Astrocyte (in vitro differentiated cells and primary cell): Measurements from ENCODE around the gene PACS2. TPM values are rescaled to one million over a fixed set of nuclear protein-coding genes. Genes with fewer than 3 reads are reported as not detected.

Experiments used
- DNase-seq: peaks from one replicate; pipeline ENCODE4 v3.0.0-alpha.2; 2010; ENCODE audit warnings: low read depth
- FAIRE-seq: peaks from 2 replicates; lab custom pipeline; 2011; peaks lifted over from hg19 to GRCh38; lab: Jason Lieb, UNC
- H2AFZ ChIP-seq: 2 replicates; pipeline ENCODE4 v1.6.0; 2012; ENCODE audit warnings: low read depth, low read length, inconsistent platforms
- H3K27ac ChIP-seq: 2 replicates; pipeline ENCODE4 v1.5.1; 2011; ENCODE audit warnings: low read depth, low read length, inconsistent platforms
- H3K27me3 ChIP-seq: 2 replicates; pipeline ENCODE4 v1.6.0; 2011; ENCODE audit warnings: low read length, inconsistent platforms; ENCODE audit not compliant: insufficient read depth
- H3K36me3 ChIP-seq: 2 replicates; pipeline ENCODE4 v1.5.1; 2011; ENCODE audit warnings: low read length, inconsistent platforms; ENCODE audit not compliant: insufficient read depth
- H3K4me1 ChIP-seq: 2 replicates; pipeline ENCODE4 v1.5.1; 2011; ENCODE audit warnings: low read length, inconsistent platforms; ENCODE audit not compliant: insufficient read depth
- H3K4me2 ChIP-seq: 2 replicates; pipeline ENCODE4 v1.6.0; 2012; ENCODE audit warnings: low read length, inconsistent platforms
- H3K4me3 ChIP-seq: 2 replicates; pipeline ENCODE4 v1.5.1; 2011; ENCODE audit warnings: low read depth, mild to moderate bottlenecking, low read length, inconsistent platforms; ENCODE audit not compliant: insufficient read depth
- H3K79me2 ChIP-seq: 2 replicates; pipeline ENCODE4 v1.6.0; 2012; ENCODE audit warnings: mild to moderate bottlenecking, low read length, inconsistent platforms; ENCODE audit not compliant: insufficient read depth
- H3K9ac ChIP-seq: 2 replicates; pipeline ENCODE4 v1.6.0; 2012; ENCODE audit warnings: mild to moderate bottlenecking, low read length, inconsistent platforms
- H3K9me3 ChIP-seq: 2 replicates; pipeline ENCODE4 v1.5.1; 2012; ENCODE audit warnings: low read depth, mild to moderate bottlenecking, low read length, inconsistent platforms; ENCODE audit not compliant: insufficient read depth
- H4K20me1 ChIP-seq: 2 replicates; pipeline ENCODE4 v1.6.0; 2012; ENCODE audit warnings: low read length, inconsistent platforms; ENCODE audit not compliant: insufficient read depth
- H3K27ac Mint-ChIP-seq: one replicate; pipeline ENCODE4 v1.8.0; 2021; ENCODE audit warnings: mild to moderate bottlenecking, mixed read lengths; ENCODE audit not compliant: unreplicated experiment
- H3K27me3 Mint-ChIP-seq: one replicate; pipeline ENCODE4 v1.8.0; 2021; ENCODE audit warnings: low read depth, mixed read lengths; ENCODE audit not compliant: unreplicated experiment
- H3K36me3 Mint-ChIP-seq: one replicate; pipeline ENCODE4 v1.8.0; 2021; ENCODE audit warnings: low read depth, mixed read lengths; ENCODE audit not compliant: unreplicated experiment
- H3K4me1 Mint-ChIP-seq: one replicate; pipeline ENCODE4 v1.8.0; 2021; ENCODE audit warnings: low read depth, mixed read lengths; ENCODE audit not compliant: unreplicated experiment
- H3K4me3 Mint-ChIP-seq: one replicate; pipeline ENCODE4 v1.8.0; 2021; ENCODE audit warnings: mild to moderate bottlenecking, moderate library complexity, mixed read lengths; ENCODE audit not compliant: unreplicated experiment
- H3K9me3 Mint-ChIP-seq: one replicate; pipeline ENCODE4 v1.8.0; 2021; ENCODE audit warnings: mild to moderate bottlenecking, mixed read lengths; ENCODE audit not compliant: unreplicated experiment
- CTCF ChIP-seq: IDR thresholded peaks from 2 replicates; pipeline ENCODE4 v1.5.1; 2011; ENCODE audit warnings: low read depth, mild to moderate bottlenecking, inconsistent platforms, low read length, moderate library complexity; ENCODE audit not compliant: insufficient read depth
- EZH2 ChIP-seq: IDR thresholded peaks from 2 replicates; pipeline ENCODE4 v1.6.1; 2012; ENCODE audit warnings: mild to moderate bottlenecking, low read length, inconsistent platforms; ENCODE audit not compliant: insufficient read depth
- total RNA-seq: library from RNA; stranded (reverse); gene quantifications from 2 replicates; pipeline ENCODE4 v1.2.1, GENCODE V29; 2021

PACS2 gene
- total RNA-seq, 1 donor from 2014 or later = 51.0 TPM

DNA sequence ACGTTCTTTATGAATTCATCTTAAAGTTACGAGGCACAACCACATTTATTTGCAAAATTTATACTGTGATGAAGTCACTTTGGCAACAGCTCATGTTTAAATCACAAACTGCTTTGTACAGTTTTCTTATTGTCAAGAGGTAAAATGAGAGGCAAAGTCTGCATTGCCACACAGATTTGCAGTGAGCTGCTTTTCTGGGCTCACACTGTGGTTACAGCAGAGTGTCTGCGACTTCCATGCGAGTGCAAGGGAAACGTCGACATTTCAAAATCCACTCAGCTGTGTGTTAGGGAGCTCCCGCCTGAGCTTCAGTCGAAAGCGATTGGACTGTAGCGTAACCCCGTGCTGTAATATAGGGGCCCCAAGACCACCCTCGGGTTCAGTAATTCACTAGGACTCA, 118.1 kb downstream of the PACS2 start:
- Histone ChIP-seq H3K36me3 (no peaks in the 10 kb centered on the region), H3K4me1 (peaks cover 10% of the 10 kb centered on the region), H3K4me3 (no peak overlapping the region), H3K27ac (no peak overlapping the region), H3K9me3 (no peaks in the 10 kb centered on the region), H3K27me3 (no peaks in the 10 kb centered on the region), H3K4me2 (no peak overlapping the region), H2AFZ (no peak overlapping the region), H4K20me1 (peaks cover 89% of the 10 kb centered on the region), H3K9ac (no peak overlapping the region), H3K79me2 (peaks cover 91% of the 10 kb centered on the region)
- Mint-ChIP-seq H3K4me1 (peaks cover 7% of the 10 kb centered on the region), H3K4me3 (no peak overlapping the region), H3K27me3 (no peaks in the 10 kb centered on the region), H3K9me3 (peaks cover 2% of the 10 kb centered on the region), H3K36me3 (peaks cover 15% of the 10 kb centered on the region), H3K27ac (no peak overlapping the region)
- DNase-seq (no peak), FAIRE-seq (no peak)
- TF ChIP-seq CTCF (no peak), EZH2 (no peak)

DNA sequence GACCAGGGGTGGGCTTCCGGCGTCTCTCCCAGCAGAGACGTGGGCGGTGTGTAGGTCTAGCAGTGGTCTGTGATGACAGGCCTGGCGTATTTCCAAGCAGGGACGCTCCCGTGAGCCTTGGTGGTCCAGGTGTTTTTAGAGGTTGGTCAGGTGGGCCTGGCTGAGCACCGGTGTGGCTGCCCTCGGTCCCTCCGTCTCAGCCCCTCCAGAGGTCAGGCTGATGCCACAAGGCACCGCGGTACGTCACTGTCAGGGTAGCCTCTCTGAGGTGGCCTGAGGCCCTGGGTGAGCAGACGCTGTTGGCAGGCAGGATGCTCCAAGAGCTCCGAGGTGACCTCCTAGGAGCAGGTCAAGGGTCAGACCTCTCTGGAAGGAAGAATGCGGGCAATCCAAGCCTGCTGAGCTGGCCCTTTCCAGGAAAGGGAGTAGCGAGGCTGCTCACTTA, 118.6 kb downstream of the PACS2 start:
- FAIRE-seq (no peak), DNase-seq (no peak)
- TF ChIP-seq EZH2 = no peak
- no peak for TF ChIP-seq CTCF
- Histone ChIP-seq H3K4me3 (no peak overlapping the region), H4K20me1 (peaks cover 89% of the 10 kb centered on the region), H3K4me2 (no peak overlapping the region), H3K9me3 (no peaks in the 10 kb centered on the region), H3K9ac (no peak overlapping the region), H2AFZ (no peak overlapping the region), H3K4me1 (peaks cover 10% of the 10 kb centered on the region), H3K79me2 (peaks cover 91% of the 10 kb centered on the region), H3K36me3 (no peaks in the 10 kb centered on the region), H3K27me3 (no peaks in the 10 kb centered on the region), H3K27ac (no peak overlapping the region)
- H3K4me1 Mint-ChIP-seq = peaks cover 7% of the 10 kb centered on the region
- H3K27ac Mint-ChIP-seq = no peak overlapping the region
- H3K27me3 Mint-ChIP-seq = no peaks in the 10 kb centered on the region
- H3K4me3 Mint-ChIP-seq = no peak overlapping the region
- peaks cover 2% of the 10 kb centered on the region for H3K9me3 Mint-ChIP-seq
- H3K36me3 Mint-ChIP-seq = peaks cover 12% of the 10 kb centered on the region

GRCh38 chr14:105436402-105436801, 121.9 kb downstream of the PACS2 start:
- Mint-ChIP-seq H3K27ac (no peak overlapping the region), H3K27me3 (no peaks in the 10 kb centered on the region), H3K4me3 (no peak overlapping the region), H3K4me1 (no peaks in the 10 kb centered on the region), H3K36me3 (peaks cover 2% of the 10 kb centered on the region), H3K9me3 (no peaks in the 10 kb centered on the region)
- H3K27ac ChIP-seq = no peak overlapping the region
- peaks cover 93% of the 10 kb centered on the region for H4K20me1 ChIP-seq
- H3K9me3 ChIP-seq = no peaks in the 10 kb centered on the region
- no peak overlapping the region for H3K4me2 ChIP-seq
- H3K36me3 ChIP-seq = no peaks in the 10 kb centered on the region
- DNase-seq (no peak), FAIRE-seq (no peak)
- no peak overlapping the region for H2AFZ ChIP-seq
- TF ChIP-seq CTCF = no peak
- no peak for TF ChIP-seq EZH2
- H3K79me2 ChIP-seq = peaks cover 94% of the 10 kb centered on the region
- H3K4me1 ChIP-seq = no peaks in the 10 kb centered on the region
- H3K4me3 ChIP-seq = no peak overlapping the region
- no peaks in the 10 kb centered on the region for H3K27me3 ChIP-seq
- no peak overlapping the region for H3K9ac ChIP-seq
